Neutrophil (primary cell): ENCODE results near the gene AKAP6.

Experiments used
- H3K27ac ChIP-seq: fragments of 200-600 bp; sonication (generic); 2 replicates; pipeline ENCODE4 v1.5.1; 2016; ENCODE audit warnings: mild to moderate bottlenecking, moderate library complexity
- H3K27me3 ChIP-seq: fragments of 200-600 bp; sonication (generic); 2 replicates; pipeline ENCODE4 v1.6.0; 2016; ENCODE audit warnings: mild to moderate bottlenecking
- H3K36me3 ChIP-seq: fragments of 200-600 bp; sonication (generic); 2 replicates; pipeline ENCODE4 v1.5.1; 2017
- H3K4me1 ChIP-seq, 2 experiments: fragments of 200-600 bp in 1 of 2; sonication (generic) in 1 of 2; 1 replicate in 1 of 2; 2 replicates in 1 of 2; pipeline versions ENCODE4 v1.5.1 to v1.6.1; 2013 to 2016; ENCODE audit warnings: low read depth in 1 of 2, low read length in 1 of 2, mild to moderate bottlenecking in 1 of 2, moderate library complexity in 1 of 2; ENCODE audit not compliant: control insufficient read depth in 1 of 2, insufficient read depth in 1 of 2
- H3K4me3 ChIP-seq, 2 experiments: fragments of 200-600 bp in 1 of 2; sonication (generic) in 1 of 2; 1 replicate in 1 of 2; 2 replicates in 1 of 2; pipeline ENCODE4 v1.5.1; 2013 to 2016; ENCODE audit warnings: low read depth in 1 of 2, low read length in 1 of 2, mild to moderate bottlenecking in 1 of 2, moderate library complexity in 1 of 2
- H3K9me3 ChIP-seq: fragments of 200-600 bp; sonication (generic); 2 replicates; pipeline ENCODE4 v1.5.1; 2016
- CTCF ChIP-seq: fragments of 200-600 bp; sonication (generic); IDR thresholded peaks from 2 replicates; pipeline ENCODE4 v1.5.1; 2016; ENCODE audit warnings: antibody characterized with exemption

Gene AKAP6

DNA sequence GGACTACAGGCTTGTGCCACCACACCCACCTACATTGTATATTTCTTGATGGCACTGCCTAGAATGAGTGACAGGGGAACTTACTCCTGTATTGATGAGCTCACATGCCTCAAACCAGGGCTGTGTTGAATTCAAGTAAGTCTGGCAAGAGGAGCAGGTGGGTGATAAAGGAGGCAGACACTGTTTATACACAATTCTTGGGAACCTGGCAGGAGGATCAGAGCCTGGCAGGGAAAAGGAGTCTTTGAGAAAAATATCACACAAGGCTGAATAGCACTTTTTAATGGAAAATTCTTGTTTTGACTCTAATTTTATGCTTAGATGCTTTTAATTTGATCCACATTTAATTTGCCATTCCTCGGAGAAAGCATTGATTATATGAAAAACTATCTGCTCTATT, 316.5 kb downstream of the AKAP6 start:
- no peak overlapping the region for H3K27ac ChIP-seq
- H3K27me3 ChIP-seq = no peaks in the 10 kb centered on the region
- TF ChIP-seq CTCF = no peak
- H3K36me3 ChIP-seq = no peaks in the 10 kb centered on the region
- H3K9me3 ChIP-seq = no peaks in the 10 kb centered on the region
- H3K4me3 ChIP-seq = no peak overlapping the region
- H3K4me1 ChIP-seq = no peaks in the 10 kb centered on the region

DNA sequence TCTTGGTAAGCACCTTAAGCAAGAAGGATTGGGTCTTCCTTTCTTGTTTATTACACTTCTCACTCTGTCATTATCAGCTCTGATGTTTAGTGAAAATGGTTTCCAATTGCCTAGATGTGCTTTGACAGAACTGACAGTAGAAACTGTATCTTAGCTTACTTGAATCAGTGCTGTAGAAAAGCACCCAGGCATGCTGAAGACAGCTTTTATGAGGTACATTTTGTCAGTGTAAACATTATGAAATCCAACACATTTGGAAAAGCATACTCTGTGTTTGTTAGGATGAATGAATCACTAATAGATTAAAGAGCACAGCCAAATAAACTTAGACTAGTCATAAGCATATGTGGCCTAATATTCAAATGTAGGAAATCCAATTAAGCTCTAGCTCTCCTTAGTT, 319.3 kb downstream of the AKAP6 start:
- H3K27me3 ChIP-seq = no peaks in the 10 kb centered on the region
- TF ChIP-seq CTCF = no peak
- no peak overlapping the region for H3K27ac ChIP-seq
- no peaks in the 10 kb centered on the region for H3K9me3 ChIP-seq
- H3K36me3 ChIP-seq = no peaks in the 10 kb centered on the region
- H3K4me3 ChIP-seq = no peak overlapping the region
- H3K4me1 ChIP-seq = no peaks in the 10 kb centered on the region

DNA sequence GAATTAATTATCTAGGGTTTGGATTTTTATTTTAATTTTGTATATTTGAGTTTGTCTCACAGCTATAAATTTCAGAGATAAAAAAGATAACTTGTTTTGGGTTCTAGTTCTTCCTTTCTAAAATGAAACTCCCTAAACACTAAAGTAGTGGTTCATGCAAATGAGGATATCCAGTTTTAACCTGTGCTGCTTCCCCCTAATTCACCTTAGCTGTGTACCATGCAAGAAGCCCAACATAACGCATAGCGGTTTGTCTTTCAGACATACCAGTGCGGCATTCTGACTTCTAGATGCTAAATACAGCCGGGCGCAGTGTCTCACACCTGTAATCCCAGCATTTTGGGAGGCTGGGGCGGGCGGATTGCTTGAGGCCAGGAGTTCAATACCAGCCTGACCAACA, 320.9 kb downstream of the AKAP6 start:
- no peaks in the 10 kb centered on the region for H3K4me1 ChIP-seq
- no peak for TF ChIP-seq CTCF
- H3K9me3 ChIP-seq = no peaks in the 10 kb centered on the region
- no peaks in the 10 kb centered on the region for H3K27me3 ChIP-seq
- H3K27ac ChIP-seq = no peak overlapping the region
- no peak overlapping the region for H3K4me3 ChIP-seq
- no peaks in the 10 kb centered on the region for H3K36me3 ChIP-seq

DNA sequence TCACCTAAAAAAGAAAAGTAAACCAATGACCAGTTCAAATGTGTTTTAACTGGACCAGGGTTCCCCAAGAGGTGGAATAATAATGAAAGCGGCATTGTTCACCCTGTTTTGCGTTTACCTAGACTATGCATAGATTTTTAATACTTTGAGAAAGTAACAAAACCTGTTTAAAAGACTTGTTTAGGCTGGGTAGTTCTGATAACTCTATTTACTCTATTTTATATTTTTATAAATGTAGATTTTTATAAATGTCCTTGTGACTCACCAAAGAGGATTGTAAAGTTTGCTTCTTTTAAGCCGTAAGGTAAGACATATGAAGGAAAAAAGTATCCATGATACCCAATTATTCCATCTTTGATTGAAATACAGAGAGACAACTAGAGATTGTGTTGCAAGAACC, 321.6 kb downstream of the AKAP6 start:
- no peaks in the 10 kb centered on the region for H3K4me1 ChIP-seq
- H3K4me3 ChIP-seq = no peak overlapping the region
- no peaks in the 10 kb centered on the region for H3K27me3 ChIP-seq
- no peak for TF ChIP-seq CTCF
- no peaks in the 10 kb centered on the region for H3K9me3 ChIP-seq
- no peak overlapping the region for H3K27ac ChIP-seq
- no peaks in the 10 kb centered on the region for H3K36me3 ChIP-seq

- Histone ChIP-seq H3K4me1 (no peaks in the 10 kb centered on the region), H3K4me3 (no peak overlapping the region), H3K27me3 (no peaks in the 10 kb centered on the region), H3K27ac (no peak overlapping the region), H3K36me3 (no peaks in the 10 kb centered on the region), H3K9me3 (no peaks in the 10 kb centered on the region)
- no peak for TF ChIP-seq CTCF
Observed at GRCh38 chr14:32654106-32654505, 325.0 kb downstream of the AKAP6 start.

DNA sequence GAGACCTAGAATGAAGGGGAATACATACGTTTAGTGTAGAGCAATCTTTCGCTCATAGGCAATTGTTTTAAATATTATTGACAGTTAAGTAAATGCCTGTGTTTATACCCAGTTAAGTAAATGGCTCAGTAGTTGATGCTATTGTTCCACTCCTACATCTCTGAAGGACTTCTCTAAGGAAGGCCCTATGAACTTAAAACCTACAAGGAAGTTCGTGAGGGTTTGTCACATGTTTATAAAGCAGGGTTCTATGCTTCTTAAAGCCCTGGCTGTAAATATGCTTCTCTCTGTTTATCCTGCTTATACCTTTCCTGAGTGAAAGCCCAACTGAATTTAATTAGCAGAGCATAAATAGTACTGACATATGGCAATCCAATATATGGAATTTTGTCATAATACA, 327.5 kb downstream of the AKAP6 start:
- H3K36me3 ChIP-seq = no peaks in the 10 kb centered on the region
- H3K4me3 ChIP-seq = no peak overlapping the region
- H3K27me3 ChIP-seq = no peaks in the 10 kb centered on the region
- H3K9me3 ChIP-seq = no peaks in the 10 kb centered on the region
- no peak overlapping the region for H3K27ac ChIP-seq
- no peaks in the 10 kb centered on the region for H3K4me1 ChIP-seq
- TF ChIP-seq CTCF = no peak
